ENCODE data around the gene ADAMTSL4.

The ADAMTSL4 gene

DNA sequence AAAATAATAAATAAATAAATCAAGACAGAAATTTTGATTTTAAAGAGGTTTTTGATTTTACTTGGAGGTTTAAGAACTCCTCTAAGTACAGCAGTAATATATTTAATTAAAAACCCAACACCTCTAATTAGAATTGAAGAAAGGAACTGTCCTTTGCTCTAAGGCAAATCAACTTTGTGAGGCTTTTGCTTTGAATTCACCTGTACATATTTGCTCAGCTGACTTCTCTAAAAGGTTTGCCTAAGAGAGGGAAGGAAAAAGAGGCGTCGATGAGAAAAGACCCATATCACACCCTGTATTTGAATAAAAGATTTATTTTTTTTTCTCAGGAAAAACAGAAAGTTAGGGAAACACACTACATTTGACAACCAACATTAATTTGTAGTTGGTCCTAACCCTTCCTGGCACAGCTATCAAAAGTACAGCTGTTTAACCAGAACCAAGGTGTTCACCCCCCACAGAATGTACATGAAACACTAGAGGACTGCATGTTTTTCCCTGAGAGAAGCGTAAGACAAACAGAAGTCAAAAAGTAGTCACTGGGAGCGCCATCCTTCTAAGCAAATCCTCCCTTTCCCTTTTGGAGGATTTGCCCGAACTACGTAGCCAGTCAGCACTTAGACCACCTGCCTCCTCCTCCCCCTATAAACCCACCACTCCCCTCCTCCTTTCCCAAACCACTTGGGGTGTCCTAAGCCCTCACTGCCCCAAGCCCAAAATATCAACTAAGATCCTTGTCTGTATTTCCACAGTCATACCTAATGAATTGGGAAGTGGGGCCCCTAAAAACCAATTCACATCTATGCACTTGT, 25.3 kb downstream of the ADAMTSL4 start:
- Histone ChIP-seq H3K36me3 (ENCODE audit: insufficient read depth, insufficient read length, low read length) (peaks cover 70% of the 10 kb centered on the region), H3K9ac (ENCODE audit: insufficient read length, low read depth) (no peak overlapping the region), H3K27me3 (ENCODE audit: insufficient read depth, insufficient read length) (no peaks in the 10 kb centered on the region), H3K4me1 (ENCODE audit: insufficient read depth, insufficient read length) (peaks cover 6% of the 10 kb centered on the region), H3K9me3 (ENCODE audit: insufficient read depth, low read length) (no peaks in the 10 kb centered on the region), H3K4me3 (ENCODE audit: insufficient read length, low read depth) (peak overlapping the region; percentile 100)
- TF ChIP-seq YY1 (IDR thresholded peaks at IDR 0.05; ENCODE audit: insufficient read depth, insufficient read length) (no peak), ZNF274 (IDR thresholded peaks at IDR 0.05; ENCODE audit: low read depth, low read length) (no peak), SUZ12 (IDR thresholded peaks at IDR 0.05; ENCODE audit: extremely low read depth, insufficient read depth, insufficient read length) (no peak)
- no peak for DNase-seq (ENCODE audit: low read depth, low spot score)

DNA sequence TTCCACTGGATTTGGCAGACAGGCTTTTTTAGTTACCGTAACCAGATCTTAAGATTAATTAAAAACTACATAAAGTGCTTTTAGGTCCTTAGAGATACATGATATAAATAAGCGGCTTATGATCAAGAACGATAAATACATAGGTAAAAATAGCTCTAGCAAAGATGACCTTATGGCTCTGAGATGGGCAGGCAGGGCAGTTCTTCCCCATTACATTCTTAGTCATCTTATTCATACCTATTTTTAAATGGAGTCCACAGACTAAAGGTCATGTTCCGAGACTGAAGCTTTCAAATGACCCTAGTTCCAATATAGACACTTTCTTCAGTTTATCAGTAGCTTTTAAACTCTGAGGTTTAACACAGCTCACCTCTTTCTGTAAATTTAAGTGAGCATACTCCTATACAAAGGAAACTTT, 25.9 kb downstream of the ADAMTSL4 start:
- Histone ChIP-seq H3K9ac (ENCODE audit: insufficient read length, low read depth) (no peak overlapping the region), H3K9me3 (ENCODE audit: insufficient read depth, low read length) (no peaks in the 10 kb centered on the region), H3K36me3 (ENCODE audit: insufficient read depth, insufficient read length, low read length) (peaks cover 70% of the 10 kb centered on the region), H3K4me3 (ENCODE audit: insufficient read length, low read depth) (peak overlapping the region; percentile 100), H3K4me1 (ENCODE audit: insufficient read depth, insufficient read length) (peaks cover 5% of the 10 kb centered on the region), H3K27me3 (ENCODE audit: insufficient read depth, insufficient read length) (no peaks in the 10 kb centered on the region)
- no peak for TF ChIP-seq ZNF274 (IDR thresholded peaks at IDR 0.05; ENCODE audit: low read depth, low read length)
- no peak for TF ChIP-seq SUZ12 (IDR thresholded peaks at IDR 0.05; ENCODE audit: extremely low read depth, insufficient read depth, insufficient read length)
- TF ChIP-seq YY1 (IDR thresholded peaks at IDR 0.05; ENCODE audit: insufficient read depth, insufficient read length), result no peak
- no peak for DNase-seq (ENCODE audit: low read depth, low spot score)

DNA sequence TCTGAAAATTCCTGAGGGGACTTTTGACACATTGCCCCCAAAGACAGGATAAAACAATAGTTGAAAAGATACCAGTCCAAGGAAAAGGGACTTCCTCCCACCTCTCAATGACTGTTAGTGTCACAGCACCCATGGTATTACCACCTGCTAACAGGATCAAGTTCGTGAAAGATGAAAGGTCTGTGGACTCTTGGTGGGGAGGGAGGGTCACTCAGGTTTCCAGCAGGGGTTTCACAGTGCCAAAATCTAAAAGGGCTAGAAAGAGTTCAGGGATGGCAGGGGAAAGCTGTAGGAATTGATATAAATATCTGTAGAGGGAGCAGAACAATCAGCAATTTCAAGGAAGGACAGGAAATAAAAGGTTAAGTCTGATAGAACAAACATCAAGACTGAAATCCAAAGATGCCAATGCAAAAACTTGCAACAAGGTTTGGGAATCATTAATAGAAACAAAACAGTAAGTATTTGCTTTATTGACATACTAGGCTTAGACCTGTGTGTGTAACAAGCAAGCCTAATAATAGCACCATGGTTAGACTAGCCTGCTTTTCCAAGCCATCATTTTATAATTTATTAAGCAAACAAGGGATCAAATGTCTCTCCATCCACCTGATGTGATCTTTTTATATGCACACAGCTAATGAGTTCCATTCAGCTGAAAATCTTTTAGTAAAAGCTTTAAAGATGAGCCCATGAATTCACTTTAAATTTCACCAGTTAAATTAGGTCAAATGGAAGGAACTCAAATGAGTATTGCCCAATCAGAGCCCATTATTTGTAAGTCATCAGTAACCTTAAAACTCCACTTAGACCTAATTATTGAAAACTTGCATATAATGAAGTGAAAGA, 26.5 kb downstream of the ADAMTSL4 start:
- DNase-seq (ENCODE audit: low read depth, low spot score), result no peak
- Histone ChIP-seq H3K9ac (ENCODE audit: insufficient read length, low read depth) (peak overlapping the region; percentile 24), H3K4me1 (ENCODE audit: insufficient read depth, insufficient read length) (peaks cover 3% of the 10 kb centered on the region), H3K4me3 (ENCODE audit: insufficient read length, low read depth) (peak overlapping the region; percentile 100), H3K27me3 (ENCODE audit: insufficient read depth, insufficient read length) (no peaks in the 10 kb centered on the region), H3K9me3 (ENCODE audit: insufficient read depth, low read length) (no peaks in the 10 kb centered on the region), H3K36me3 (ENCODE audit: insufficient read depth, insufficient read length, low read length) (peaks cover 70% of the 10 kb centered on the region)
- TF ChIP-seq YY1 (IDR thresholded peaks at IDR 0.05; ENCODE audit: insufficient read depth, insufficient read length), result no peak
- TF ChIP-seq SUZ12 (IDR thresholded peaks at IDR 0.05; ENCODE audit: extremely low read depth, insufficient read depth, insufficient read length), result no peak
- no peak for TF ChIP-seq ZNF274 (IDR thresholded peaks at IDR 0.05; ENCODE audit: low read depth, low read length)

DNA sequence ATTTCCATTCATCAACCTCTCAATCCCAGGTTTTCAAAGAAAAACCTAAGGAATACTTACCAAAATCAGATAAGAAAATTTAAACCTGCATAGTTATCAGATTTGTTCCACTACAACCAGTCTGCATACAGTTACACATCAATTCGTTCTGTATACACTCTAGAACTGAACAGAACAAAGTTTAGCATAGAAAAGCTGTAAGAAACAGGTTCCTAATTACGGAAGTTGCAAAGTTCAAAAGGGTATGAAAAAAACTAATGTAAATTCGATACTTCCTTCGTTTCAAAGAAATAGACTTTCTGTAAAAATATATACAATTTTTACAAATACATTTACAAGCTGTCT, 27.1 kb downstream of the ADAMTSL4 start:
- H3K4me3 ChIP-seq (ENCODE audit: insufficient read length, low read depth), result peak overlapping the region; percentile 100
- DNase-seq (ENCODE audit: low read depth, low spot score), result no peak
- TF ChIP-seq YY1 (IDR thresholded peaks at IDR 0.05; ENCODE audit: insufficient read depth, insufficient read length), result no peak
- TF ChIP-seq SUZ12 (IDR thresholded peaks at IDR 0.05; ENCODE audit: extremely low read depth, insufficient read depth, insufficient read length), result no peak
- TF ChIP-seq ZNF274 (IDR thresholded peaks at IDR 0.05; ENCODE audit: low read depth, low read length), result no peak
- no peak overlapping the region for H3K9ac ChIP-seq (ENCODE audit: insufficient read length, low read depth)
- peaks cover 3% of the 10 kb centered on the region for H3K4me1 ChIP-seq (ENCODE audit: insufficient read depth, insufficient read length)
- no peaks in the 10 kb centered on the region for H3K27me3 ChIP-seq (ENCODE audit: insufficient read depth, insufficient read length)
- H3K9me3 ChIP-seq (ENCODE audit: insufficient read depth, low read length), result no peaks in the 10 kb centered on the region
- peaks cover 66% of the 10 kb centered on the region for H3K36me3 ChIP-seq (ENCODE audit: insufficient read depth, insufficient read length, low read length)

DNA sequence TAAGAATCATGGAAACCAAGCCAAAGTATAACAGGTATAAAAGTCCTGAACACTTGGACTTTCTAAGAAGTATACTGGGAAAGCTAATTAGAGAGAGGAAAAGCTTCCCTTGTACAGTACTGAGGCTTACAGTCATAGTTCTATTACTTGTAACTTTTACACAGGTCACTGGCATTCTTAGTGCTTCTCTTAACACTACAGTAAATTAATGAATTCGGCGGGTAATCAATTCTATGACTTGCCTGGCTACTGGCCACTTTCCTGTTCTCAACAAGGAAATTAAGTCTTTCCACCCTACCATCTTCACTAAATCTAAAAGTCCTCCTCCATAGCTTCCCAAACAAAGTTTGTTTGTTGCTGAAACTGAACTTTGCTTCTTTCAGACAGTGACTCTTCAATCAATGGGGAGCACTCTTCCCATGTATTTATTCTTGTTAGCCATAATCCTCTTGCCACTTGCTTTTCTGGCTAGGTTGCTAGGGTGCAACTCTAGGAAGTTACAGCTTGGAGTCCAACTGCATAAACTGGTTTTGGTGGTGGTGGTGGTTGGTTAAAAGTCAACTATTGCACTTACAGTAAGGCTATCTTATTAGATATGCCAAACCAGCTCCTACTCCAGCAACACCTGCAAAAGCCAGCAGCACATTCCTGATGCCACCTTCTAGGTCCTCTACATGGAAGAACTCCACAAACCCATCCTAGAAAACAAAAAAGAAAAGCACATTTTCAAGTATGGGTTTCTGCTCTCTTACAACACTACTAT, 27.8 kb downstream of the ADAMTSL4 start:
- Histone ChIP-seq H3K4me1 (ENCODE audit: insufficient read depth, insufficient read length) (peaks cover 3% of the 10 kb centered on the region), H3K9me3 (ENCODE audit: insufficient read depth, low read length) (no peaks in the 10 kb centered on the region), H3K9ac (ENCODE audit: insufficient read length, low read depth) (peak overlapping the region; percentile 100), H3K4me3 (ENCODE audit: insufficient read length, low read depth) (peak overlapping the region; percentile 100), H3K36me3 (ENCODE audit: insufficient read depth, insufficient read length, low read length) (peaks cover 65% of the 10 kb centered on the region), H3K27me3 (ENCODE audit: insufficient read depth, insufficient read length) (no peaks in the 10 kb centered on the region)
- TF ChIP-seq ZNF274 (IDR thresholded peaks at IDR 0.05; ENCODE audit: low read depth, low read length) (no peak), YY1 (IDR thresholded peaks at IDR 0.05; ENCODE audit: insufficient read depth, insufficient read length) (no peak), SUZ12 (IDR thresholded peaks at IDR 0.05; ENCODE audit: extremely low read depth, insufficient read depth, insufficient read length) (no peak)
- no peak for DNase-seq (ENCODE audit: low read depth, low spot score)

DNA sequence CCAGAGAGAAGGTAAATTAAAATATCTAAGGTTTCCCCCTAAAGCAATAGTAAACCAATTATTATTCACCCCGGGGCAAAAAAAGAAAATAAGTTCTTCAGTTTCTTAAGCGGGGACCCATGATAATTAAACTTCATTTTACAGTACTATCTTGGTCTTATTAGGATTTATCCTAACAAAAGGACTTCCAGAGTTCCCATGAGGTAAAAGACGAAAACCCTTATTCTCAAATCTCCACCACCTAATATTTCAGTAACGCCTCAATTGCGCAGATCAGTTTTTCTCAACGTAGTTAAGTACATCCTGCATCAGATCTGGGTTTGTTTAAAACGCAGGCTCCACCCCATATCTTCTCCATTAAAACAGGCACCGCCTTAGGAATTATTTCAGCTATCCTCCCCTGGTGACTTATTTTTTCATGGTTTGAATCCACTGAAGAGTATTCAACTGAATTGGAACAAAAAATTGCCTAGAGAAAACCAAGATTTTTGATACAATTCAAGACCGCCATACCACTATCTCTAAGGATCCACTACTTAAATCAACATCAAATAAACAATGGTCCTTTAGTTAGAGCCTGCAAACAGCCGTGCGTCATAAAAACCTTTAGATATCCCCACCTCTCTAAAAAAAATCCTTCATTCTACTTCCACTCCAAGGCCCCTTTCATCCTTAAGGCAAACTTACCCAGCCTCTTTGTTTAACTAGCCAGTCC, 28.5 kb downstream of the ADAMTSL4 start:
- peaks cover 3% of the 10 kb centered on the region for H3K4me1 ChIP-seq (ENCODE audit: insufficient read depth, insufficient read length)
- peaks cover 60% of the 10 kb centered on the region for H3K36me3 ChIP-seq (ENCODE audit: insufficient read depth, insufficient read length, low read length)

More for the DNA sequence above, 28.5 kb downstream of the ADAMTSL4 start:
- Histone ChIP-seq H3K9ac (ENCODE audit: insufficient read length, low read depth) (peak overlapping the region; percentile 100), H3K9me3 (ENCODE audit: insufficient read depth, low read length) (no peaks in the 10 kb centered on the region), H3K4me3 (ENCODE audit: insufficient read length, low read depth) (peak overlapping the region; percentile 100), H3K27me3 (ENCODE audit: insufficient read depth, insufficient read length) (no peaks in the 10 kb centered on the region)
- TF ChIP-seq YY1 (IDR thresholded peaks at IDR 0.05; ENCODE audit: insufficient read depth, insufficient read length) (no peak), ZNF274 (IDR thresholded peaks at IDR 0.05; ENCODE audit: low read depth, low read length) (no peak), SUZ12 (IDR thresholded peaks at IDR 0.05; ENCODE audit: extremely low read depth, insufficient read depth, insufficient read length) (no peak)
- no peak for DNase-seq (ENCODE audit: low read depth, low spot score)

Measured in NT2/D1 (cell line).